Esophagus squamous epithelium (tissue), 4 donors: ENCODE measurements around the gene LIMA1.

ENCODE experiments used
- CTCF ChIP-seq, 6 experiments: fragments of 450-650 bp in 4 of 6; fragments of 200-600 bp in 2 of 6; sonication (generic) in 2 of 6; IDR thresholded peaks; one replicate each; pipeline ENCODE4 v1.5.1; 2016 to 2019; ENCODE audit warnings: antibody characterized with exemption in 6 of 6, mild to moderate bottlenecking in 4 of 6, moderate library complexity in 4 of 6
- POLR2A ChIP-seq, 4 donors: fragments of 450-650 bp; IDR thresholded peaks; one replicate each; pipeline ENCODE4 v1.6.1; 2017; ENCODE audit warnings: antibody characterized with exemption in 4 of 4, mild to moderate bottlenecking in 4 of 4, moderate library complexity in 3 of 4

DNA sequence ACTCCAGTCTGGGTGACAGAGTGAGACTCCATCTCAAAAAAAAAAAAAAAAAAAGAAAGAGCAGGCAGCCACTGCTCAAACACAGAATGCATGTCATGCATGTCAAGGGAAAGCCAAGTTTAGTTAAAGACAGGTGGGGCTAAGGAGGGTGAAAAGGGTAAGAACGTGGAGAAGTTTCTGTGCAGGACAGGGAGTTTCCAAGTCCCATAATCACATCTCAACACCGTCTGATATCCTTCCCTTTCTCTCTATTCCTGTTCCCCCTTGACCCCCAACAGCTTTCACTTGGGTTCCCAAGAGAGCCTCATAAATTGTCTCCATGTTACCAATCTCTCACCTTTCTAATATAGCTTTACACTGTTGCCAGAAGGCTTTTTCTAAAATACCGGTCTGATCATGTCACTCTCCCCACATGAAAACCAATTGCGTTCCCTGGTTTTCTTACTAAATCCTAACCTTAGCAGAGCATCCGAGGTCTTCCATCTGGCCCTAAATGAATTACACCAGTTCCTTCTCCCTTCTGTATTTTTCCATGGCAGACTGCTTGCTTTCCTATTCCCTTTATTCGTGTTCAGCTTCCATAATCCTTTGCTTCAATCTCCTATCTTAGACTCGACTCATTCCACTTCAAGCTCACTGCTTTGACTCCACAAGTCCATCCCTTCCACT, 37.0 kb downstream of the LIMA1 start:
- no peak for TF ChIP-seq CTCF (IDR thresholded peaks at IDR 0.05)
- no peak for TF ChIP-seq POLR2A (IDR thresholded peaks at IDR 0.05)
